Skeletal muscle tissue (tissue), 4 donors: ENCODE measurements around the gene LRRC30. TPM values are rescaled to one million over a fixed set of nuclear protein-coding genes. Genes with fewer than 3 reads are reported as not detected.
"Not testable (repeated sequence)": the region's sequence is repeated elsewhere in the genome, so short reads cannot be mapped to it uniquely, and the experiment has no call there.

Source experiments
- H3K27ac ChIP-seq: one replicate; pipeline ENCODE4 v1.7.0; 2013; ENCODE audit warnings: mild to moderate bottlenecking, low read depth, low read length, inconsistent platforms
- H3K27me3 ChIP-seq, 3 donors: one replicate each; pipeline ENCODE4 v1.7.0; 2013; ENCODE audit warnings: low read length in 3 of 3; ENCODE audit not compliant: control insufficient read depth in 3 of 3, insufficient read depth in 3 of 3
- H3K36me3 ChIP-seq, 3 donors: one replicate each; pipeline ENCODE4 v1.7.0; 2013; ENCODE audit warnings: low read length in 3 of 3; ENCODE audit not compliant: control insufficient read depth in 3 of 3, insufficient read depth in 3 of 3
- H3K4me1 ChIP-seq, 3 donors: one replicate each; pipeline ENCODE4 v1.7.0; 2013; ENCODE audit warnings: low read length in 3 of 3, mild to moderate bottlenecking in 3 of 3; ENCODE audit not compliant: control insufficient read depth in 3 of 3, insufficient read depth in 3 of 3
- H3K4me3 ChIP-seq, 3 donors: one replicate each; pipeline ENCODE4 v1.7.0; 2013; ENCODE audit warnings: low read length in 3 of 3
- H3K9ac ChIP-seq, 3 donors: one replicate each; pipeline ENCODE4 v1.7.0; 2013; ENCODE audit warnings: low read length in 3 of 3, mild to moderate bottlenecking in 3 of 3, moderate library complexity in 2 of 3, low read depth in 1 of 3
- H3K9me3 ChIP-seq, 3 donors: one replicate each; pipeline ENCODE4 v1.7.0; 2013; ENCODE audit warnings: low read length in 3 of 3; ENCODE audit not compliant: control insufficient read depth in 3 of 3
- total RNA-seq: library from RNA; depleted of rRNA; stranded (reverse); fragments of >200 nt; gene quantifications from one replicate; pipeline ENCODE4 v1.2.3, GENCODE V29; 2014
- donor health status: Osteomylitis.

LRRC30 gene
- total RNA-seq, 1 donor from 2014 or later = 9.4 TPM

- H3K9me3 ChIP-seq, H3K4me3 ChIP-seq, H3K36me3 ChIP-seq, H3K9ac ChIP-seq, H3K27me3 ChIP-seq, H3K27ac ChIP-seq: not testable (repeated sequence)
- H3K4me1 ChIP-seq = peaks cover 4 to 12% (median 6%) of the 10 kb centered on the region in 3 donors
Measured at GRCh38 chr18:7203601-7204000, 27.3 kb upstream of the LRRC30 start.

- Histone ChIP-seq H3K36me3 (no peaks in the 10 kb centered on the region), H3K27me3 (peaks cover 0 to 4% (median 1%) of the 10 kb centered on the region in 3 donors), H3K4me3 (no peak overlapping the region), H3K27ac (no peak overlapping the region), H3K4me1 (peaks cover 4 to 12% (median 6%) of the 10 kb centered on the region in 3 donors), H3K9me3 (no peaks in the 10 kb centered on the region), H3K9ac (no peak overlapping the region)
Measured at GRCh38 chr18:7205346-7205745, 25.5 kb upstream of the LRRC30 start.

- Histone ChIP-seq H3K4me3 (no peak overlapping the region), H3K4me1 (peaks cover 4 to 12% (median 6%) of the 10 kb centered on the region in 3 donors), H3K9me3 (no peaks in the 10 kb centered on the region), H3K9ac (no peak overlapping the region), H3K27ac (no peak overlapping the region), H3K27me3 (peaks cover 0 to 4% (median 4%) of the 10 kb centered on the region in 3 donors), H3K36me3 (no peaks in the 10 kb centered on the region)
Measured at GRCh38 chr18:7206217-7206616, 24.7 kb upstream of the LRRC30 start.

- Histone ChIP-seq H3K4me1 (peaks cover 4 to 12% (median 6%) of the 10 kb centered on the region in 3 donors), H3K36me3 (no peaks in the 10 kb centered on the region), H3K4me3 (no peak overlapping the region), H3K9ac (no peak overlapping the region), H3K9me3 (no peaks in the 10 kb centered on the region), H3K27me3 (peaks cover 0 to 4% (median 0%) of the 10 kb centered on the region in 3 donors), H3K27ac (no peak overlapping the region)
Measured at GRCh38 chr18:7207366-7207915, 23.4 kb upstream of the LRRC30 start.

GRCh38 chr18:7221424-7222155 lies 9.3 kb upstream of the LRRC30 start:
- peaks cover 0 to 3% (median 3%) of the 10 kb centered on the region in 3 donors for H3K4me1 ChIP-seq
- H3K9me3 ChIP-seq = no peaks in the 10 kb centered on the region
- no peak overlapping the region for H3K27ac ChIP-seq
- no peaks in the 10 kb centered on the region for H3K36me3 ChIP-seq
- H3K27me3 ChIP-seq = no peaks in the 10 kb centered on the region
- no peak overlapping the region for H3K4me3 ChIP-seq
- H3K9ac ChIP-seq = no peak overlapping the region

- H3K4me1 ChIP-seq = peaks cover 0 to 6% (median 3%) of the 10 kb centered on the region in 3 donors
- no peak overlapping the region for H3K27ac ChIP-seq
- H3K9me3 ChIP-seq = no peaks in the 10 kb centered on the region
- H3K27me3 ChIP-seq = no peaks in the 10 kb centered on the region
- no peak overlapping the region for H3K4me3 ChIP-seq
- no peak overlapping the region for H3K9ac ChIP-seq
- H3K36me3 ChIP-seq = no peaks in the 10 kb centered on the region
Measured at GRCh38 chr18:7224198-7224597, 6.7 kb upstream of the LRRC30 start.

GRCh38 chr18:7232218-7232617 lies 1.3 kb downstream of the LRRC30 start:
- peak overlapping the region; percentile 93 for H3K27ac ChIP-seq
- peak overlapping the region; percentile 85 to 98 (median 91) for H3K4me3 ChIP-seq
- no peaks in the 10 kb centered on the region for H3K27me3 ChIP-seq
- H3K4me1 ChIP-seq = peaks cover 18 to 36% (median 25%) of the 10 kb centered on the region in 3 donors
- no peaks in the 10 kb centered on the region for H3K36me3 ChIP-seq
- no peaks in the 10 kb centered on the region for H3K9me3 ChIP-seq
- peak overlapping the region; percentile 77 to 95 (median 87) for H3K9ac ChIP-seq

GRCh38 chr18:7233134-7233810 lies 2.4 kb downstream of the LRRC30 start:
- H3K4me3 ChIP-seq = peak overlapping the region; percentile 85 to 98 (median 91)
- H3K27ac ChIP-seq = peak overlapping the region; percentile 93
- peak overlapping the region; percentile 77 to 95 (median 87) for H3K9ac ChIP-seq
- no peaks in the 10 kb centered on the region for H3K9me3 ChIP-seq
- no peaks in the 10 kb centered on the region for H3K36me3 ChIP-seq
- no peaks in the 10 kb centered on the region for H3K27me3 ChIP-seq
- H3K4me1 ChIP-seq = peaks cover 29 to 47% (median 35%) of the 10 kb centered on the region in 3 donors

- peaks cover 29 to 48% (median 35%) of the 10 kb centered on the region in 3 donors for H3K4me1 ChIP-seq
- H3K4me3 ChIP-seq = peak overlapping the region; percentile 85 to 98 (median 91)
- H3K9me3 ChIP-seq = no peaks in the 10 kb centered on the region
- H3K27ac ChIP-seq = peak overlapping the region; percentile 93
- no peaks in the 10 kb centered on the region for H3K27me3 ChIP-seq
- no peaks in the 10 kb centered on the region for H3K36me3 ChIP-seq
- H3K9ac ChIP-seq = peak overlapping the region; percentile 77 to 95 (median 87)
Measured at GRCh38 chr18:7234091-7234490, 3.2 kb downstream of the LRRC30 start.

GRCh38 chr18:7234956-7235355 lies 4.1 kb downstream of the LRRC30 start:
- H3K9me3 ChIP-seq = no peaks in the 10 kb centered on the region
- H3K36me3 ChIP-seq = no peaks in the 10 kb centered on the region
- peak overlapping the region; percentile 49 to 68 (median 53) for H3K4me3 ChIP-seq
- H3K27me3 ChIP-seq = no peaks in the 10 kb centered on the region
- peak overlapping the region; percentile 47 to 95 (median 69) for H3K9ac ChIP-seq
- peaks cover 29 to 41% (median 35%) of the 10 kb centered on the region in 3 donors for H3K4me1 ChIP-seq
- H3K27ac ChIP-seq = peak overlapping the region; percentile 93
